ENCODE data around the gene CYTIP. TPM values are rescaled to one million over a fixed set of nuclear protein-coding genes. Genes with fewer than 3 reads are reported as not detected.

CYTIP gene
- total RNA-seq, 4 donors from 2014 or later, result 5.3 to 10.8 (median 7.1) TPM

DNA sequence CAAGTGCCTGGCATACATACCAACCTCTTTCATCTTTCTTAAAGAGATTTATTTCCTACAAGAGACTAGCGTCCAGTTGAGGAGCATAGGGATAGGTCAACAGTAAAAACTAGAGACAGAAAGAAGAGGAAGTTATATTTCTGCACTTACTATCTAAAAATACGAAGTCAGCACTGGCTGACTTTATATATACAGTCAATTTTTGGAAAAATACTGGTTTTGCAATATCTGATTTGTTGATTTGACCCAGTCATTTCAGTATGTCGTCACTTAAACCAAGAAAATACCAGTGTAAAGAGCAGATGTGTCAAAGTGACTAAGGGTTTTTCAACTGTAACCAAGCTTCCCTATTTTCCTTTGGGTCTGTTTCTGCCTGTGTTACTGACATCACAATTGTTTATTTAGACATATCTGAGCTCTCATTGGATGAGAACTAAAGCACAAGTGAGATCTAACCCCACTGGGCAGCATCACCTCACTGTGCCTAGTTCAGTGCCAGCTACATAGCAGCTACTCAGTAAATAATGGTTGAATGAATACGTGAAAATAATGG, 23.0 kb downstream of the CYTIP start:
- 74 to 76% methylated on average over 4 of the region's 4 CpGs for WGBS, 2 donors
- no peak overlapping the region for H3K4me3 ChIP-seq (ENCODE audit: low read depth, poor library complexity, severe bottlenecking)
- DNase-seq (ENCODE audit: low spot score in 2 of 2), result no peak
- TF ChIP-seq, protein P1, sequence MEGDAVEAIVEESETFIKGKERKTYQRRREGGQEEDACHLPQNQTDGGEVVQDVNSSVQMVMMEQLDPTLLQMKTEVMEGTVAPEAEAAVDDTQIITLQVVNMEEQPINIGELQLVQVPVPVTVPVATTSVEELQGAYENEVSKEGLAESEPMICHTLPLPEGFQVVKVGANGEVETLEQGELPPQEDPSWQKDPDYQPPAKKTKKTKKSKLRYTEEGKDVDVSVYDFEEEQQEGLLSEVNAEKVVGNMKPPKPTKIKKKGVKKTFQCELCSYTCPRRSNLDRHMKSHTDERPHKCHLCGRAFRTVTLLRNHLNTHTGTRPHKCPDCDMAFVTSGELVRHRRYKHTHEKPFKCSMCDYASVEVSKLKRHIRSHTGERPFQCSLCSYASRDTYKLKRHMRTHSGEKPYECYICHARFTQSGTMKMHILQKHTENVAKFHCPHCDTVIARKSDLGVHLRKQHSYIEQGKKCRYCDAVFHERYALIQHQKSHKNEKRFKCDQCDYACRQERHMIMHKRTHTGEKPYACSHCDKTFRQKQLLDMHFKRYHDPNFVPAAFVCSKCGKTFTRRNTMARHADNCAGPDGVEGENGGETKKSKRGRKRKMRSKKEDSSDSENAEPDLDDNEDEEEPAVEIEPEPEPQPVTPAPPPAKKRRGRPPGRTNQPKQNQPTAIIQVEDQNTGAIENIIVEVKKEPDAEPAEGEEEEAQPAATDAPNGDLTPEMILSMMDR (IDR thresholded peaks at IDR 0.05), result no peak
- TF ChIP-seq POLR2A (IDR thresholded peaks at IDR 0.05), result no peak
- intact Hi-C loops (cut with DNase I; ENCODE audit: low total_unique reads), result no loop called here

DNA sequence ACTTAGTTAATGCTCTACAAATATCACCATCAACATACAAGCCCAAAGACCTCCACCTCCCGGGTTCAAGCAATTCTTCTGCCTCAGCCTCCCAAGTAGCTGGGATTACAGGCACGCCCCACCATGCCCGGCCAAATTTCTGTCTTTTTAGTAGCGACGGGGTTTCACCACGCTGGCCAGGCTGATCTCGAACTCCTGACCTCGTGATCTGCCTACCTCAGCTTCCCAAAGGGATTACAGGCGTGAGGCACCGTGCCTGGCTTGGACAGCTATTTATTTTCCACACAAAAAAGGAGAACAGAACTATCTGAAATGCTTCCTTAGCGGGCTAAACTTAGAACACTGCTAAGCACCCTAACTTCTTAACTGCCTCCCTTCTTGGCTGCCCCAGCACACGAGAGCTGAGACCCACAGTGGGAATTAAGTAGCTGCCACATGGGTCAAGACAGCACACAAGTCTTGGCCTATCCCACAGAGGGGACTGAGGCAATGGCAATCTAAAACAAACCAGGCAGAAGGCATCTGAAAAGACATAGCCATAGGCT, 24.8 kb downstream of the CYTIP start:
- no peak for DNase-seq (ENCODE audit: low spot score in 2 of 2)
- WGBS, 2 donors, result 80 to 81% methylated on average over 12 of the region's 12 CpGs
- H3K4me3 ChIP-seq (ENCODE audit: low read depth, poor library complexity, severe bottlenecking), result no peak overlapping the region
- intact Hi-C loops (cut with DNase I; ENCODE audit: low total_unique reads), result no loop called here
- no peak for TF ChIP-seq POLR2A (IDR thresholded peaks at IDR 0.05)
- TF ChIP-seq, protein P1 (IDR thresholded peaks at IDR 0.05), result no peak

DNA sequence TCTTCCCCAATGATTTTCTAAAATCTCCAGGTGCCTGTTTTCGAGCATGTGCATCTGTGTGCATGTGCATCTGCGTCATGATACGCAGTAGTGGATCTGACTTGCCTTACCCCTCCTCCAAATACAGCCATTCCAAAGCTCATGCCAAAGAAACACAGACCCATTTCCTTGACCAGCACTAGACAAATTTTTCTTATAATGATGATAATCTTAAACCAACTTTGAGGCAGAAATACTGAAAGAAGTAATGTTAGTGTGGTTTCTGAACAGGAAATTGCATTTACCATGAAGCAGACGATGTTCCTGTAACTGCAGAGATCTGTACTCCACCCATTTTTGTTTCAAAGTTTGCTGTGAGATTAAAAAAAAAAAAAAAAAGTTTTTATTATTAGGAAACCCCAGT, 25.6 kb downstream of the CYTIP start:
- TF ChIP-seq POLR2A (IDR thresholded peaks at IDR 0.05), result no peak
- TF ChIP-seq, protein P1 (IDR thresholded peaks at IDR 0.05), result no peak
- H3K4me3 ChIP-seq (ENCODE audit: low read depth, poor library complexity, severe bottlenecking), result no peak overlapping the region
- intact Hi-C loops (cut with DNase I; ENCODE audit: low total_unique reads), result no loop called here
- DNase-seq (ENCODE audit: low spot score in 2 of 2), result no peak
- 66 to 72% methylated on average over 4 of the region's 4 CpGs for WGBS, 2 donors

DNA sequence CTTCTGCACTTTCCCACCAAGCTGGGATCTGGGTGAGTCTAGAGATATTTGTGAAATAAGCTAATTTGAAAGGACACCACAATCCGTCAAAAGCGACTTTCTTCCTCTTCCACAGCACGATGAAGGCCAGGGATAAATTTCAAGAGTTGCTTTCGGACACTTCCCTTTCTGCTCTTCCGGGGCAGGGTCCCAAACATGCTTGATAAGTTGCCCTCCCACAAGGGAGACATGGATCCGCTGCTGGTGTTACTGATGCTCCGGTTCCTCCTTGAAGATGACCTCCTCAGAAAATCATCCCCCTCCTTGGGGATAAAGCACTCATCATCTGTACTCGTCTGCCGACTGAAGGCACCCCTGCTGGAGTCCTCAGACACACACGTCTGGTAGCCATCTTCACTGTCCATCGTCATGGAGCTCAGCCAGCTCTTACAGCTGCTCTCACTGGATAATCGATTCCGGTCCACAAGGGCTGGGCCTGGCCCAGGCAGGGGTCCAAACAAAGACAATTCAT, 28.2 kb downstream of the CYTIP start:
- 74 to 83% methylated on average over 13 of the region's 13 CpGs for WGBS, 2 donors
- no peak for DNase-seq (ENCODE audit: low spot score in 2 of 2)
- no peak overlapping the region for H3K4me3 ChIP-seq (ENCODE audit: low read depth, poor library complexity, severe bottlenecking)
- intact Hi-C loops (cut with DNase I; ENCODE audit: low total_unique reads), result no loop called here
- no peak for TF ChIP-seq POLR2A (IDR thresholded peaks at IDR 0.05)
- TF ChIP-seq, protein P1 (IDR thresholded peaks at IDR 0.05), result no peak

DNA sequence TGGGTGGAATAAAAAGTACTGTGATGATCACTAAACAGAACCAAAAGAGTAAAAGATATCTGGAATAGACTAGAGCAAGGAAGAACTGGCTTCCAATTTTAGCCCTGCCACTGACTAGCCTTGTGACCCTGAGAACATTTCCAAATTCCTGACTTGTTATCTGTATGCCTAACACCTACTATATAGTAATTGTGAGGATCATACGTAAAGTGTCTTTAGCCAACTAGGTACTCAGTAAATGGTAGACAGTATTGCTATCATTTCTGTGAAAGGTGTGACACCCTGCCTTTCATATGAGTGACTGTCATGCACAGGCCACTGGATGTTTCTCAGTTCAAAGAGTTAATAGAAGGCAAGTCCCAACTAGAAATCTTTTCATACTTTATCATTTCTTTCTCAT, 29.8 kb downstream of the CYTIP start:
- no peak overlapping the region for H3K4me3 ChIP-seq (ENCODE audit: low read depth, poor library complexity, severe bottlenecking)
- TF ChIP-seq POLR2A (IDR thresholded peaks at IDR 0.05), result no peak
- TF ChIP-seq, protein P1 (IDR thresholded peaks at IDR 0.05), result no peak
- DNase-seq (ENCODE audit: low spot score in 2 of 2), result no peak
- WGBS, 2 donors, result 81% methylated on average over 1 of the region's 1 CpG
- intact Hi-C loops (cut with DNase I; ENCODE audit: low total_unique reads), result no loop called here

Data from lower leg skin (tissue), 4 donors.